ENCODE data around the gene MT1H. TPM values are rescaled to one million over a fixed set of nuclear protein-coding genes. Genes with fewer than 3 reads are reported as not detected.
A peak's percentile ranks its signal among the peaks of the same experiment; 100 is the strongest.

MT1H gene
- total and polyA plus RNA-seq, 2 of the 13 experiments (the other 11 are each of a cell fraction or from before 2014, with no cell fraction given), result 0.60 TPM; not detected in 1

GRCh38 chr16:56643080-56643778 is 26.4 kb upstream of the MT1H start (continued):
- no peak for TF ChIP-seq KIAA2018 (CRISPR knock-in tag; IDR thresholded peaks at IDR 0.05; ENCODE audit: borderline replicate concordance)
- TF ChIP-seq KDM5B (CRISPR knock-in tag; IDR thresholded peaks at IDR 0.05; ENCODE audit: borderline replicate concordance), result peak; percentile 84; the same call in 1 of the 2 replicates
- TF ChIP-seq BORCS8-MEF2B (CRISPR knock-in tag; IDR thresholded peaks at IDR 0.05), result peak; percentile 67; the same call in 1 of the 2 replicates
- no peak for TF ChIP-seq E2F5 (CRISPR knock-in tag; conservative IDR thresholded peaks at IDR 0.05)
- peak; percentile 26; the same call in 1 of the 2 replicates for TF ChIP-seq TARDBP (CRISPR knock-in tag; IDR thresholded peaks at IDR 0.05)
- TF ChIP-seq TBL1XR1 (IDR thresholded peaks at IDR 0.05; ENCODE audit: borderline replicate concordance, low read length, partially characterized antibody), result no peak
- 0 out of 2 replicates have a peak, but pooled peaks have one; percentile 34 for TF ChIP-seq FLYWCH1 (CRISPR knock-in tag; IDR thresholded peaks at IDR 0.05)
- TF ChIP-seq ZKSCAN5 (CRISPR knock-in tag; IDR thresholded peaks at IDR 0.05), result no peak
- TF ChIP-seq ZNF446 (CRISPR knock-in tag; IDR thresholded peaks at IDR 0.05), result peak; percentile 46; the same call in 1 of the 2 replicates
- TF ChIP-seq ZNF800 (CRISPR knock-in tag; IDR thresholded peaks at IDR 0.05), result no peak
- no peak for TF ChIP-seq ZNF780A (CRISPR knock-in tag; IDR thresholded peaks at IDR 0.05)
- no peak for TF ChIP-seq ZNF597 (CRISPR knock-in tag; IDR thresholded peaks at IDR 0.05)
- TF ChIP-seq TCF7 (IDR thresholded peaks at IDR 0.05; ENCODE audit: low read depth), result no peak
- no peak for TF ChIP-seq TOPORS (CRISPR knock-in tag; IDR thresholded peaks at IDR 0.05)
- TF ChIP-seq ZNF350 (CRISPR knock-in tag; IDR thresholded peaks at IDR 0.05; ENCODE audit: borderline replicate concordance, low read depth), result no peak
- no peak for TF ChIP-seq NBN (conservative IDR thresholded peaks at IDR 0.05)
- no peak for TF ChIP-seq CBX5 (CRISPR knock-in tag; IDR thresholded peaks at IDR 0.05; ENCODE audit: borderline replicate concordance)

Data from HepG2 (cell line).